KMS-11 (cell line): ENCODE results near the gene PEX16.

Experiments
- H2AFZ ChIP-seq: fragments of 200-600 bp; sonication (generic); 2 replicates; pipeline ENCODE4 v1.6.1; 2016; ENCODE audit warnings: antibody characterized with exemption, mixed run types, low read depth
- H3K27ac ChIP-seq: fragments of 200-600 bp; sonication (generic); 2 replicates; pipeline ENCODE4 v1.6.1; 2016; ENCODE audit warnings: mild to moderate bottlenecking, mixed run types
- H3K27me3 ChIP-seq: fragments of 200-600 bp; sonication (generic); 2 replicates; pipeline ENCODE4 v1.6.1; 2017; ENCODE audit warnings: mild to moderate bottlenecking, low read depth, mixed run types, moderate library complexity; ENCODE audit not compliant: insufficient read depth
- H3K36me3 ChIP-seq: fragments of 200-600 bp; sonication (generic); 2 replicates; pipeline ENCODE4 v1.6.1; 2017; ENCODE audit warnings: mild to moderate bottlenecking, mixed run types; ENCODE audit not compliant: insufficient read depth
- H3K4me1 ChIP-seq: fragments of 200-600 bp; sonication (generic); 2 replicates; pipeline ENCODE4 v1.6.1; 2016; ENCODE audit warnings: mild to moderate bottlenecking, low read depth, mixed run types; ENCODE audit not compliant: poor library complexity, severe bottlenecking
- H3K4me2 ChIP-seq: fragments of 200-600 bp; sonication (generic); 2 replicates; pipeline ENCODE4 v1.7.0; 2016; ENCODE audit warnings: mild to moderate bottlenecking, mixed run types
- H3K4me3 ChIP-seq: fragments of 200-600 bp; sonication (generic); IDR thresholded peaks from 2 replicates; pipeline ENCODE4 v1.6.1; 2017; ENCODE audit warnings: low read depth, low read length, mixed read lengths; ENCODE audit not compliant: insufficient read depth
- H3K79me2 ChIP-seq: fragments of 200-600 bp; sonication (generic); 2 replicates; pipeline ENCODE4 v1.6.1; 2016; ENCODE audit warnings: low read depth, mixed run types; ENCODE audit not compliant: insufficient read depth
- H3K9ac ChIP-seq: fragments of 200-600 bp; sonication (generic); 2 replicates; pipeline ENCODE4 v1.6.1; 2016; ENCODE audit warnings: mild to moderate bottlenecking, mixed run types
- H4K20me1 ChIP-seq: fragments of 200-600 bp; sonication (generic); 2 replicates; pipeline ENCODE4 v1.6.1; 2016; ENCODE audit warnings: mild to moderate bottlenecking, mixed run types; ENCODE audit not compliant: insufficient read depth
- CTCF ChIP-seq: fragments of 200-600 bp; sonication (generic); conservative IDR thresholded peaks from 2 replicates; pipeline ENCODE4 v1.6.1; 2017; ENCODE audit warnings: low read depth, mild to moderate bottlenecking, antibody characterized with exemption, low read length, moderate library complexity, mixed read lengths

PEX16 gene

GRCh38 chr11:45937916-45938315, 20.2 kb upstream of the PEX16 start:
- H3K4me3 ChIP-seq: no peak overlapping the region
- no peaks in the 10 kb centered on the region for H3K4me1 ChIP-seq
- no peaks in the 10 kb centered on the region for H3K79me2 ChIP-seq
- H3K36me3 ChIP-seq: no peaks in the 10 kb centered on the region
- H4K20me1 ChIP-seq: no peaks in the 10 kb centered on the region
- H3K27me3 ChIP-seq: no peaks in the 10 kb centered on the region
- TF ChIP-seq CTCF: no peak
- H3K27ac ChIP-seq: no peak overlapping the region
- no peak overlapping the region for H3K4me2 ChIP-seq
- H3K9ac ChIP-seq: no peak overlapping the region
- no peak overlapping the region for H2AFZ ChIP-seq

- H3K79me2 ChIP-seq: no peaks in the 10 kb centered on the region
- H3K4me2 ChIP-seq: no peak overlapping the region
- H3K27ac ChIP-seq: no peak overlapping the region
- H3K36me3 ChIP-seq: no peaks in the 10 kb centered on the region
- no peaks in the 10 kb centered on the region for H3K4me1 ChIP-seq
- no peak overlapping the region for H3K9ac ChIP-seq
- H4K20me1 ChIP-seq: no peaks in the 10 kb centered on the region
- H3K4me3 ChIP-seq: no peak overlapping the region
- no peak overlapping the region for H2AFZ ChIP-seq
- no peak for TF ChIP-seq CTCF
- no peaks in the 10 kb centered on the region for H3K27me3 ChIP-seq
Observed at GRCh38 chr11:45936511-45937054, 18.9 kb upstream of the PEX16 start.

- Histone ChIP-seq H3K36me3 (no peaks in the 10 kb centered on the region), H3K4me3 (no peak overlapping the region), H3K4me1 (peaks cover 1% of the 10 kb centered on the region), H2AFZ (no peak overlapping the region), H3K79me2 (no peaks in the 10 kb centered on the region), H4K20me1 (no peaks in the 10 kb centered on the region), H3K27me3 (no peaks in the 10 kb centered on the region), H3K9ac (no peak overlapping the region), H3K27ac (no peak overlapping the region), H3K4me2 (no peak overlapping the region)
- no peak for TF ChIP-seq CTCF
Observed at GRCh38 chr11:45935349-45936064, 17.8 kb upstream of the PEX16 start.

- peaks cover 9% of the 10 kb centered on the region for H3K4me1 ChIP-seq
- H3K9ac ChIP-seq: no peak overlapping the region
- no peak overlapping the region for H2AFZ ChIP-seq
- no peaks in the 10 kb centered on the region for H3K27me3 ChIP-seq
- H3K36me3 ChIP-seq: no peaks in the 10 kb centered on the region
- H3K4me2 ChIP-seq: no peak overlapping the region
- no peak overlapping the region for H3K27ac ChIP-seq
- TF ChIP-seq CTCF: no peak
- no peak overlapping the region for H3K4me3 ChIP-seq
- no peaks in the 10 kb centered on the region for H4K20me1 ChIP-seq
- no peaks in the 10 kb centered on the region for H3K79me2 ChIP-seq
Observed at GRCh38 chr11:45934580-45935318, 17.1 kb upstream of the PEX16 start.
